ENCODE results near the gene ZNF891. TPM values are rescaled to one million over a fixed set of nuclear protein-coding genes. Genes with fewer than 3 reads are reported as not detected.

ZNF891 gene
- total and polyA plus RNA-seq, 12 donors = 0.51 to 3.0 (median 1.7) TPM

DNA sequence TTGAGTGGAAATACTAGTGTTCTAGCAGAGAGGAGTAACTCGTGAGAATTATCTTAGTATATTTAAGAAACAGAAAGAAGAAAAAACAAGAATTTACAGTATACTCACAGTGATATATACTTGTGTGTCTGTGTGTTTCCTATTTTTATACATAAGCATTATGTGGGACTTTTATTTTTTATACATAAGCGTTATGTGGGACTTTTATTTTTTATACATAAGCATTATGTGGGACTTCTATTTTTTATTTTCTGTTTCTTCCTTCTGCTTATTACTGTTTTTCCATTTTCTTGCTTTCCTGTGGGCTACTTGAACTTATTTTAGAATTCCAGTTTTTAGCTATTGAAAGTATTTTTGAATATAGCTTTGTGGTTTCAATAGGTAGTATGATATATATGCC, 56.2 kb downstream of the ZNF891 start:
- Histone ChIP-seq H3K4me1 (replicated peaks in 1 of 2) (no peaks in the 10 kb centered on the region), H3K27ac (no peak overlapping the region), H3K27me3 (no peaks in the 10 kb centered on the region), H3K4me3 (no peak overlapping the region), H3K36me3 (replicated peaks in 1 of 2) (no peaks in the 10 kb centered on the region), H3K9me3 (replicated peaks in 1 of 3) (peaks cover 4 to 67% (median 5%) of the 10 kb centered on the region in 3 donors)
- TF ChIP-seq, protein P1, sequence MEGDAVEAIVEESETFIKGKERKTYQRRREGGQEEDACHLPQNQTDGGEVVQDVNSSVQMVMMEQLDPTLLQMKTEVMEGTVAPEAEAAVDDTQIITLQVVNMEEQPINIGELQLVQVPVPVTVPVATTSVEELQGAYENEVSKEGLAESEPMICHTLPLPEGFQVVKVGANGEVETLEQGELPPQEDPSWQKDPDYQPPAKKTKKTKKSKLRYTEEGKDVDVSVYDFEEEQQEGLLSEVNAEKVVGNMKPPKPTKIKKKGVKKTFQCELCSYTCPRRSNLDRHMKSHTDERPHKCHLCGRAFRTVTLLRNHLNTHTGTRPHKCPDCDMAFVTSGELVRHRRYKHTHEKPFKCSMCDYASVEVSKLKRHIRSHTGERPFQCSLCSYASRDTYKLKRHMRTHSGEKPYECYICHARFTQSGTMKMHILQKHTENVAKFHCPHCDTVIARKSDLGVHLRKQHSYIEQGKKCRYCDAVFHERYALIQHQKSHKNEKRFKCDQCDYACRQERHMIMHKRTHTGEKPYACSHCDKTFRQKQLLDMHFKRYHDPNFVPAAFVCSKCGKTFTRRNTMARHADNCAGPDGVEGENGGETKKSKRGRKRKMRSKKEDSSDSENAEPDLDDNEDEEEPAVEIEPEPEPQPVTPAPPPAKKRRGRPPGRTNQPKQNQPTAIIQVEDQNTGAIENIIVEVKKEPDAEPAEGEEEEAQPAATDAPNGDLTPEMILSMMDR (IDR thresholded peaks at IDR 0.05) = no peak
- no peak for TF ChIP-seq POLR2A (IDR thresholded peaks at IDR 0.05)
- intact Hi-C loops (cut with DNase I) = no loop called here
- WGBS, 4 donors = 83 to 87% (median 84%) methylated on average over 2 of the region's 2 CpGs
- no peak for DNase-seq

DNA sequence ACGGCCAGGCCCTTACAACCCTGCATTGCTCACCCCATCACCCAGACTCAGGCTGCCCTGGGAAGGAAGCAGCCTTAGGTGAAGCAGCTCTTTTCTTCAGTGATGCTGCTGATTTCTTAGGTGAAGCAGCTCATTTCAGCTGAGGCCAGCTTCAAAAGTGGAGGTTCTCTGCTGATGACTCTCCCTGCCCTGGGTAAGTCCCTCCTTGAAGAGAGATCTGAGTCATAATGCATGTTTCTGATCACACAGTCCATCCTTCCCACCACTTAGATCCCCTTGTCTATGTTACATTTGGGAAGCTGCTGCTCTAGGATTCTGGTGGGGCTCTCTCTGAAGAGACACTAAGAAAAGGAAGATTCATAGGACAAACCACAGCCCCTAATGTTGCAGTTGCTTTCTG, 66.5 kb downstream of the ZNF891 start:
- peaks cover 26 to 94% (median 49%) of the 10 kb centered on the region in 3 donors for H3K9me3 ChIP-seq (replicated peaks in 1 of 3)
- DNase-seq = no peak
- H3K4me3 ChIP-seq = no peak overlapping the region
- 82 to 100% (median 93%) methylated on average over 1 of the region's 1 CpG for WGBS, 4 donors
- no peaks in the 10 kb centered on the region for H3K27me3 ChIP-seq
- H3K4me1 ChIP-seq (replicated peaks in 1 of 2) = no peaks in the 10 kb centered on the region
- H3K27ac ChIP-seq = no peak overlapping the region
- intact Hi-C loops (cut with DNase I) = no loop called here
- no peaks in the 10 kb centered on the region for H3K36me3 ChIP-seq (replicated peaks in 1 of 2)
- TF ChIP-seq POLR2A (IDR thresholded peaks at IDR 0.05) = no peak
- TF ChIP-seq, protein P1 (IDR thresholded peaks at IDR 0.05) = no peak

DNA sequence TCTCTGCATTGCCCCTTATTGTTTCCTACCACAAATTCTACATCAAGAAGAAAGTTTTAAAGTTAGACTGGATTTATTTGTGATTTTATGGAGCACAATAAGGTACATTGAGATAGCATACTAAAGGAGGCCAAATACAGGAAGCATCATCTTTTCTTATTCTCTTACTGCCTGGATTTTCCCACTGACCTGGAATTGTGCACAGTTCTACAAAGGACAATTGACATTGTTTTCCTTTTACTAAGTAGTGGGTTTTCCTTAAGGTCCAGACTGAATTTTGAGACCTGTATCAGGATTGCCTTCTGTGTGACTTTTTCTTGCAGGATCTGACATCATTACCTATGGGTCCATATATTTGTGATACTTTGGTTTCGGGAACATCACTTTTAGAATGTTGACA, 68.1 kb downstream of the ZNF891 start:
- WGBS, 4 donors = 93 to 100% (median 98%) methylated on average over 1 of the region's 1 CpG
- H3K4me3 ChIP-seq = no peak overlapping the region
- intact Hi-C loops (cut with DNase I) = no loop called here

DNA sequence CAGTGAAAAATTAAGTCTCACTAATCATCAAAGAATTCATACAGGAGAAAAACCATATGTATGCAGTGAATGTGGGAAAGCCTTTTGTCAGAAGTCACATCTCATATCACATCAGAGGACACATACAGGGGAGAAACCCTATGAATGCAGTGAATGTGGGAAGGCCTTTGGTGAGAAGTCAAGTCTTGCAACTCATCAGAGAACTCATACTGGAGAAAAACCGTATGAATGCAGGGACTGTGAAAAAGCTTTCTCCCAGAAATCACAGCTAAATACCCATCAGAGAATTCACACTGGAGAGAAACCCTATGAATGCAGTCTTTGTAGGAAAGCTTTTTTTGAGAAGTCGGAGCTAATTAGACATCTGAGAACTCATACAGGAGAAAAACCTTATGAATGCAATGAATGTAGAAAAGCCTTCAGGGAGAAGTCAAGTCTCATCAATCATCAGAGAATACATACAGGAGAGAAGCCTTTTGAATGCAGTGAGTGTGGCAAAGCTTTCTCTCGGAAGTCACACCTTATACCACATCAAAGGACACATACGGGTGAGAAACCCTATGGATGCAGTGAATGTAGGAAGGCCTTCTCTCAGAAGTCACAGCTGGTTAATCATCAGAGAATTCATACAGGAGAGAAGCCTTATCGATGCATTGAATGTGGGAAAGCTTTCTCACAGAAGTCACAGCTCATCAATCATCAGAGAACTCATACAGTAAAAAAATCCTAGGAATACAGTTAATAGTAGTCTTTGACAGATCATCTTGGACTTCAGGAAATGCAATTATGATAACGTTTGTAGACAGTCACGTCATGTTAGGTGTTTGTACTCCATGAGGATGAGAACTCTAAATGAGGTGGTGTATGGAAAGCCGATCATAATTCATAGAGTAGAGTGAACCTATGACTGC, 71.6 kb downstream of the ZNF891 start:
- no peak for TF ChIP-seq POLR2A (IDR thresholded peaks at IDR 0.05)
- TF ChIP-seq, protein P1 (IDR thresholded peaks at IDR 0.05) = no peak
- Histone ChIP-seq H3K4me3 (peak overlapping the region in 1 of 4 donors; percentile 15), H3K27ac (no peak overlapping the region), H3K27me3 (no peaks in the 10 kb centered on the region), H3K36me3 (replicated peaks in 1 of 2) (no peaks in the 10 kb centered on the region), H3K9me3 (replicated peaks in 1 of 3) (peaks cover 37 to 100% (median 78%) of the 10 kb centered on the region in 3 donors), H3K4me1 (replicated peaks in 1 of 2) (no peaks in the 10 kb centered on the region)
- WGBS, 4 donors = 92 to 97% (median 96%) methylated on average over 8 of the region's 8 CpGs
- intact Hi-C loops (cut with DNase I) = no loop called here
- no peak for DNase-seq

More for the DNA sequence above, 68.1 kb downstream of the ZNF891 start:
- peaks cover 35 to 97% (median 64%) of the 10 kb centered on the region in 3 donors for H3K9me3 ChIP-seq (replicated peaks in 1 of 3)
- no peaks in the 10 kb centered on the region for H3K4me1 ChIP-seq (replicated peaks in 1 of 2)
- DNase-seq = no peak
- TF ChIP-seq, protein P1 (IDR thresholded peaks at IDR 0.05) = no peak
- no peak for TF ChIP-seq POLR2A (IDR thresholded peaks at IDR 0.05)
- H3K36me3 ChIP-seq (replicated peaks in 1 of 2) = no peaks in the 10 kb centered on the region
- H3K27ac ChIP-seq = no peak overlapping the region
- no peaks in the 10 kb centered on the region for H3K27me3 ChIP-seq

Measured in adrenal gland (tissue), 12 donors.